HG03159 (cell line): Measurements from ENCODE around the gene LEFTY1.
"Not testable (repeated sequence)": the region's sequence is repeated elsewhere in the genome, so short reads cannot be mapped to it uniquely, and the experiment has no call there.

Experiments
- ATAC-seq: cut with Tn5 transposase; IDR thresholded peaks from one replicate; pipeline ENCODE4 v1.9.1; 2021; ENCODE audit warnings: mild to moderate bottlenecking, moderate library complexity; ENCODE audit not compliant: unreplicated experiment

The LEFTY1 gene

DNA sequence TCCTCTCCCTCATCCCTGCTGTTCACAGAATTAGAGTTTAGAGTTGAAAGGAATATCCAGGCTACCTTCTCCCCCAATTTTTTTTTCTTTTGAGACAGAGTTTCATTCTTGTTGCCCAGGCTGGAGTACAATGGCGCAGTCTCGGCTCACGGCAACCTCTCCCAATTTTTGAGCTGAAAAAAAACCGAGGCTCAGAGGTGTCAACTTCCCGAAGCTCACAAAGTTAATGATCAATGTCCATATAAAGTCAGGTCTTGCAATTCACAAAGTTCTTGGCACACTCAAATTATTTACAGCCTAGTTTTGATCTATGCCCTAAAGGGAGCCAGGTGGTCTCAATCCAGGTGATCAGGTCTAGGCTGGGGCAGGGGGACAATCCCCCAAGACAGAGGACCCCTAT, 797 bp upstream of the LEFTY1 start:
- no peak for ATAC-seq

DNA sequence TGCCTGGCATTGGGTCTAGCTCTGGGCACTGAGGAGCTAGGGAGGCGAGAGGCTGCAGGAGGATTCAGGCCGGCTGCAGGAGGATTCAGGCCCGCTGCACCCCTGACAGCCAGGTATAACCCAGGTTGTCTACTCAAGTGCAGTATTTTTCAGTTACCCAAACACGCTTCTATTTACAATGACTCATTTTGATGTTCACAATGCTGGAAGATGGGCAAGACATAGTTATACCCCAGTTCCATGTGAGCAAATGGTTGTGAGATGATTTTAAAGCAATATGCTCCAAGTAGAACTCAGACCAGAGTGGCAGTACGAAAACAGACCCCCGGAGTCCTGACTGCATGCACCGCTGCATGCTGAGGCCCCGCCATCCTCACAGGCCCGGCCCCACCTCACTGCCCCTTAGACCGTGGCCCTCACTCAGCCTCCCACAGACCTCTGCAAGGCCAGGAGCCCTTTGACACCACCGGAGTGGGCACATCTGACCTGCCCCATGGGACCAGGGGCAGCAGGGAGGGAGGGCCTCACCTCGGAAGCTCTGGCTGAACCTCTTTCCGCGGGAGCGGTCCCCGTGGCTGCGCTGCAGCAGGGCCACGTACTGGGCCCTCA, 553 bp downstream of the LEFTY1 start:
- ATAC-seq: no peak

DNA sequence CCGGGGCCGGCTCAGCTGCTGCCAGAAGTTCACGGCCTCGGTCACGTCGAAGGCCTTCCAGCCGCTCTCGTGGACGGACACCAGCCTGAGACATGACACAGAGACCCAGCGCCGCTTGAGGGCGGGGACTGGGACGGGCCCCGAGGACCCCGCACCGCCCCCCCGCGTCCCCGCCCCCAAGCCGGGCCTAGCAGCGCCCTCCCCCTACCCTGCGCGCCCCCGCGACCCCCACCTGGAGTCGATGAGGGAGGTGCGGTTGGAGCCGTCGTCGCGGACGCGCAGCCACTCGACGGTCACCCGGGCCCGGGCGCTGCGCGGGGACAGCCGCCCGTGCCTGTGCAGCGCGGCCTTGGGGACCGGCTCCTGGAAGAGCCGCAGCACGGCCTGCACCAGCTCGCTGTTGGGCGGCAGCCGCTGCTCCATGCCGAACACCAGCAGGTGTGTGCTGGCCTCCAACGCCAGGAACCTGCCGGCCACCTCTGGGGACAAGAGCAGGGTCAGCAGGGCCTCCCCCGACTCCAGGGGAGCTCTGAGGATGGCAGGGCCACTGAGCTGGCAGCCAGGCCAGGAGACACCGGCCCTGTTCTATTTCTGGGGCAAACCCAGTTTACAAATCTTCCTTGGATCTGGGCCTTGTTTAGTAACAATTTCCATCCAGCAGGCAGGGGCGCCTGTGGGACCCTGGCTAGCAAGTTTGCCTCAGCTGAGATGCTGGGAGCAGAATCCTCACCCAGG, 1.2 kb downstream of the LEFTY1 start:
- ATAC-seq: not testable (repeated sequence)

DNA sequence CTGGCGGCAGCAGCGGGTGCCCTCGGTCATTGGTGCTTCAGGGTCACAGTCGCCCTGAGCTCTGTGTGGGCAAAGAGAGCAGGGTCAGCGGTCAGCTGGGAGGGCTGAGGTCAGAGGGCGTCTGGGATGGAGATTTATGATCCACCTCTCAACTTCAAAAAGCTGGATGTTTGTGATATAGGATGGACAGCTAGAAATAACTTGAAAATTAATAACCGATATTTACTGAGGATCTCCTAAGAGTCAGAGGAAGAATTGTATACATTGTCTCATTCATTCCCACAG, 2.0 kb downstream of the LEFTY1 start:
- no peak for ATAC-seq

DNA sequence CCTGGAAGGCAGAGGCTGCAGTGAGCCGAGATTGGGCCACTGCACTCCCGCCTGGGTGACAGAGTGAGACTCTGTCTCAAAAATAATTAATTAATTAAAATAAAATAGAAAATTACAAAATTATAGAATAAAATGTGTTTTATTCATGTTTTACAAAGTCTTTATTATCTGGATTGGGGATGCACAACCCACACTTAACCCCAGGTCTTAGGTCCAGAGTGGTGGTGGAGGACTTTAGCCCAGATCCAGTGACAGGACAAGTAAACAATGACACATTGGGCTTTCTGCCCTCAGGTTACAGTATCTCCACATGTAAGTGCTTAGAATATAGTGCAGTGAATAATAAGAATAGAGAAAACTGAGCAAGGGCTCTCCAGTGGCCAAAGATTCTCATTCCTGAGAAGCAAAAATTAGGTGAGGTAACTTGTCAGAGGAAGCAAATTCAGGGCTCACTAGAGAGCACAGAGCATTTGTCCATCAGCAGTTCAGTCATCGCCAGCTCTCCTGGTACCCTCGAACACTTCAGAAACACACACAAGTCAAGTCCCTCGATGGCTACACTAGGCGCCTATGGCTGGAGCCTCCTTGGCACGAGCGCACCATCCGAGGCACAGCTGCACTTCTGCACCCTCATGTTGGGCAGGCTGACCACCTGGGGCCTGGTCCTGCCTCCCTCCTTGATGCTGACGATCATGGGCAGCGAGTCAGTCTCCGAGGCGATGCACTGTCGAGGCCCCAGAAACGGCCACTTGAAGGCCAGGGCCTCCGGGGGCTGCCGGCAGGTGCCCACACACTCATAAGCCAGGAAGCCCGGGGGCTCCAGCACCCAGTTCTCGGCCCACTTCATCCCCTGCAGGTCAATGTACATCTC, 2.6 kb downstream of the LEFTY1 start:
- ATAC-seq: no peak

DNA sequence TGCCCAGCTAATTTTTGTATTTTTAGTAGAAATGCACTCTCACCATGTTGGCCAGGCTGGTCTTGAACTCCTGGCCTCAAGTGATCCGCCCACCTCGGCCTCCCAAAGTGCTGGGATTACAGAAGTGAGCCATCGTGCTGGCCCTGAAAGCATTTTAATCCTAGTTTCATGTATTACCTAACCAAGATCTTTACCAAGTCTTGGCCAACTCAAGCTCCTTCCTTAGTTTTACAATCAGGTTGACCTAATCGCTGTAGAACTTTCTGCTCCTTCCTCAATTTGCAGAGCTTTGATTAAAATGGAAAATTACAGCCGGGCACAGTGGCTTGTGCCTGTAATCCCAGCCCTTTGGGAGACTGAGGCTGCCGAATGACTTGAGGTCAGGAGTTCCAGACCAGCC, 3.6 kb downstream of the LEFTY1 start:
- ATAC-seq: no peak

DNA sequence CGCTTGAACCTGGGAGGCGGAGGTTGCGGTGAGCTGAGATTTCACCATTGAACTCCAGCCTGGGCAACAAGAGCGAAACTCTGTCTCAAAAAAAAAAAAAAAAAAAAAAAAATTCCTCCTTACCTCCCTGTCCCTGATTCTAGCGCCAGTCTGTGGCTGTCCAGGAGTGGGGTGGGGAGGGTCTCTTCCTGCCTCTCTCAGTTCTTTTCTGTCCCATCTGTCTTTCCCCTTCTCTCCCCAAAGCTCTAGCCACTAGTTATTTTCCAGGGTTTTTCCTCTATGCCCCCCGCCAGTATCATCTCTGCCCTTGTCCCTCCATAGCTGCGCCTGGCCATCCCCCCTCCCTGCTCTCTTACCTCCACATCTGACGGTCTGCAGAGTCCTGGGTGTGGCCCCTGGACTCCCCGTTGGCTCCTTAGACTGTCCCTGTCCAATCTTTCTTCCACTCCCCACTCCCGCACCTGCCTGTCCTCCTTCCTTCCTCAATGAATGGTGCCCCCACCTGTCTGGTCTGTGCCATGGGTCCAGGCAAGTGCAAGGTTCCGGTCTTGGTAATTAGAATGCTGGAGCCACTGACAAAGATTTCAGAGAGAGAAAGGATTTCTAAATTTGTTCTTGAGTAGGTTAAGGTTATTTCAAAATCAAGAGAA, 5.2 kb downstream of the LEFTY1 start:
- no peak for ATAC-seq

DNA sequence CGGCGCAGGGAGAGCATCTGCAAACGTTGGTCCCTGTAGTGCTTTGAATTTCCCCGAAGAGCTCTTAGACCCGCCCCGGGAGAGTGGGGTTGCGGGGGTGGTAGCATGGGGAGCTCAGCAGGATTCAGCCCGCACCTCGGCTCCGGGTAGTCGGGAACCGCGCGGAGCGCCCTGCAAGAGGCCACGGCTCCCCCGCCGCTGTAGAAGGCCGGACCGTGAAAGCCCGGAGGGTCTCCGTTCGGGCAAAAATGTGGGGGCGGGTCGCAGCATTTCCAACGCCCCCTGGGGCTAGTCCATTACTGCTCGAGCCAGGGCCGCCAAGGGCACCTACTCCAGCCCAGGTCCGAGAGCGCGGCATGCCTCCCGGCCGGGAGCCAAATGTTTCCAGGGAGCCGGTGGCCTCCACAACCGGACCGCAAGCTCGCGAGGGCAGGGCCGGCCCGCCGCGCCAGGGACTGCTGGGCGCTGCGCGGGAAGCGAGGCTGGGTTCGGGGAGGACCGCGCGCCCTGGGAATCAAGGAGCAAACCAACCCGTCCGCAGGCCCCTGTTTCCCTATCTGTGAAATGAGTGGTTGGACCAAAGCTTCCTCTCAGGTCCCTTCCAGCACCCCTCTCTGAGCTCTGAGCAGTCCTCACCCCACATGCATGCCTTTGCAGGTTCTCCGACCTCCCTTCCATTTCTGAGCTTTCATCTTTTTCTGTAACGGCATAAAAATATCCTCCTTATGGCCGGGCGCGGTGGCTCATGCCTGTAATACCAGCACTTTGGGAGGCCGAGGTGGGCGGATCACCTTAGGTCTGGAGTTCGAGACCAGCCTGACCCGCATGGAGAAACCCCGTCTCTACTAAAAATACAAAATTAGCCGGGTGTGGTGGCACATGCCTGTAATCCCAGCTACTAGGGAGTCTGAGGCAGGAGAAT, 6.0 kb downstream of the LEFTY1 start:
- ATAC-seq: peak; percentile 28

DNA sequence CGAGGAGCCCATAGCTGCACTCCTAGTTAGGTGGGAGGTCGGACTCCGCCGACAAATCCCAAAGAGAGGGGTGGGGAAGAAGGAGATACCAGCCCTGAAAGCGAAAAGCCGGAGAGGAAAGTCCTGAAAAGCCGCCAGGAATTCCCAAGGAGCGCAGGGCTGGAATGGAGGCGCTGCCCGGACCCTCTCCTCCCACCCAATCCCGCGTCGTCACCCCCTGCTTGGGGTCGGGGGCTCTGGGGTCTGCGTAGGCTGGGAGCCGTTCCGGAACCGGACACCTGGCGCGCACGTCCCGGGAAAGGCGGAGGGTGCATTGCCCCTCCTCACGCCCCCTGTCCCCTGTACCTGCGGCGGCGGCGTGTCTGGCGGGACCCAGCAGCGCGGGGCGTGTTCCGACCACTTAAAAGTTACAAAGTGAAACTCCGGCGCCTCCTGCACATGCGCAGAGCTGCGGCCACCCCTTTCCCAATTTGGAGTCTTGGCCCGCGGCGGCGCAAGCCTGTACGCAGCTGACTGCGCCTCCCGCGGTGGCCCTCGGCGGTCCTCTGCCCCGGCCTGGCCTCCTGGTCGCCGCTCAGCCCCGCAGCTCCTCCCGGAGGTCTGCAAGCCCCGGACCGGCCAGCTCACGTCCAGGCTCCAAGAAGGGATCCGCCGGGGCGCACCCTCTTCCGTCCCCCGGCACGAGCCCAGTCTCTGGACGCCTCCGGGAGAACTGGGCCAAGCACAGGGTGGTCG, 6.8 kb downstream of the LEFTY1 start, which contains the start of gene TMEM63A:
TMEM63A (minus strand) TSS at position 422 of the 735 bp plus-strand sequence. CDS start 4,800 bp downstream, outside the sequence.
- ATAC-seq: peak; percentile 68

DNA sequence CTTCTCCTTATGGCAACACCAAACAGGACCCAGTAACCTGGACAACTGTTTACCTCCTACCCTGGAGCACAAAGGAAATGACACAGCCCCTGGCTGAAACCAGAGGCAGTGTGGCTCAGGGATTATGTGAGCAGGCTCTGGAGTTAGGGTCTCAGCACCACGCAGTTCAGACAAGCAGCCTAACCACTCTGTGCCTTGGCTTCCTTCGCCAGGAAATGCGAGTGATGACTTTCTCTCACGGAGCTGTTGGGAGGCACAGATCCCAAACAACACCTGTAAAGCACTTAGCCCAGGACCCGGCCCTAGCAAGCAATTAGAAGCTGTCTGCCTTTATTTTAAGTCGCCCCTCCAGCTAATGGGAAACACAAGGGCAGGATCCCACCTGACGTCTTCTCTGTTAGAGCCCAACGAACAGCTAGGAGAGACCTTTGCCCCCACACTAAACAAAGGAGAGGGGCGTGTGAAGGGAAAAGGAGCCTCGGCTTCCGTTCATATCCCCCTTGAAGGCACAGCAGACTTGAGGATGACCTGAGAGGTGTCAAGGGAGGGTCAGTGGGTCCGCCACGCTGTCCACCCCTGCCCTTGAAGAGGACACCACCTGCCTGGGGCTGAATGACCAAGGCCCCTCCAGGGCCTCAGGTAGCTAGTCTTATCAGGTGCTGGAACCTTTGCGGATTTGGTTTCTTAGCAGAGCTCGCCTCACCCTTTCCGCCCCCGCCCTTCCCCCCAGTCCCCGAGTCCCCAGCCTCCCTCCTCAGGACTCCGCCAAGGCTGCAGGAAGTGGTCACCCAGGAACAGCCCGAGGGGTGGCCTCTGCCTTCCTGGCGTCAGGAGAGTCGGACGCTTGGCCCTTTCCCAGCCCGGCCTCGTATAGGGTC, 7.6 kb downstream of the LEFTY1 start:
- peak; percentile 4 for ATAC-seq

DNA sequence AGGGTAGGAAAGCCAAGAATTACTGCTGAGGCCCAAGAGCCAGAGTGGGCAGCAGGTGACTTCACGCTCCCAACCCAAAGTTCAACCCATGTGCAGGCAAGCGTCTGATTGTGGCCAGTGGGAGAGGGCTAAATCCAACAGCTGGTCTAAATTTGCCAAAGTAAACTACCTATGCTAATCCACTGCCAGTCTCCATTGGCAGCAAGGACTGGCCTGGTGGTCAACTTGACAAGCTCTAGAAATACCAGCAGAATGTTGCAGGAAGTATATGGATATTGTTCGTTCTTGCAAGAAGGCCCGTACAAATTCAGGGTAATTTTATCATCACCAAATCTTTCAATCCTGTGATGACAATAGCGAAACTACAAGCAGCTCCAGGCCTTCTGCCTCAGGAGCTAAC, 8.3 kb downstream of the LEFTY1 start:
- no peak for ATAC-seq

DNA sequence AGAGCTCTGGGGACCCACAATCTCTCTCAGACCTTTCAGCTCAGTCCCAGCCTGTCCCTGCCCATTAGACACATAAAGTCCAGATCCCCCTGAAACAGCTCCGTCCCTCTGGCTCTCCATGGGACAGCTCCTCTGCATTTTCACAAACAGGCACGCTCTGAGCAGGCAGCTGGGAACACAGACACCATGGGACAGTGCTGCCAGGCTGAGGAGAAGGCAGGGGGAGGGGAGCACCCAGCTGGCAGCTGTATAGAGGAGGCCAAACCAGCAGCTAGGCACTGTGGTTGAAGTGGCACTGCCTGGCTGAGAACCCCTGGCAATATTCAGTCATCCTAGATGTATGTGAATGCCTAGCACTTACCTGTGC, 8.7 kb downstream of the LEFTY1 start:
- ATAC-seq: no peak

DNA sequence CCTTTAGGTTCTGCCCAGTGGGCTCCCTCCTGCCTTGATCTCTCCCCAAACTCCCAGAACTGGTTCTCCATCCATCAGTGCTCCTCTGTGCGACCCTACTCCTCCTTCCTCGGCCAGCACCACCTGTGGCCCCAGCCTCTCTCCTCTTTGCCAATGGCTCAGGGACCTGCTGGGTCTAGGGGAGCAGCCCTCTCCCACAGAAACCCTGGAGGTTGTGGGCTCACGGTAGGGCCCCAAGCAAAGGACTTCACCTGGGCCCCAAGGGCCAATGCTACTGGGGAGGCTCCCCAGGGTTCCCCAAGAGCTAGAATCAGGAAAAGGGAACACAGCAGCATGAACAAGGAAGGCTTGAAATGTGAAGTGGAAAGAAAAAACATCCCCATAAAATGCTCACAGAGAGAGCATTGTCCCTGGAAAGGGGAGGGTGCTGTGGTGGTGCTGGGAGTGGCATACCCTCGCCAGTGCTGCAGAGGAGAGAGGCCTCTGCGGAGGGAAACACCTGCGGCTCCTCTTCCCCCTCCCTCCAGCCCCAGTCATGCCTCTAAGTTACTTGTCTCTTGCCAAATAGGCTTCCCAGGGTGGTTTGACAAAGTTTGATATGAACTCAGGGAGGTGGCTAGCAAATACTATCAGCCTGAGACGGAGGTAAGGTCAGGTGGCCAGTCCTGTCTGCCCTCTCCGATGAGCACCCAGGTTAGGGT, 9.3 kb downstream of the LEFTY1 start:
- no peak for ATAC-seq

DNA sequence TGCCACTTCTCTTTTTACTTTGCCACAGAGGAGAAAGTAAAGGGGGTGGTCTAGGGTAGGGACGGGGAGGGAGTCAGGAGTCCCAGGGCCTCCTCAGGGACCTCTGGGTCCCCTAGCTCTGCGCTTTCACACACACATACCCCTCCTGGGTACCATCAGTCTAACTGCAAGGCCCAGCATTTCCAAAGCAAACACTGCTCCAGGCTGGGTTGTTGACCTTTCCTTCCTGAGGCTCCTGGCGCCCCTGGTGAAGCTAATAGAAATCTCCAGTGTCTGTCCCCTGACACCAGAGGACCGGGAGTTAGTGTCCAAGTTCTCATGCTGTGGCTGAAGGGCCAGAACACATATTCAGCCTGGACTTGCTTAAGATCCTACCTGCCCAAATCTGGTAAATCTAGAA, 10.7 kb downstream of the LEFTY1 start:
- no peak for ATAC-seq

DNA sequence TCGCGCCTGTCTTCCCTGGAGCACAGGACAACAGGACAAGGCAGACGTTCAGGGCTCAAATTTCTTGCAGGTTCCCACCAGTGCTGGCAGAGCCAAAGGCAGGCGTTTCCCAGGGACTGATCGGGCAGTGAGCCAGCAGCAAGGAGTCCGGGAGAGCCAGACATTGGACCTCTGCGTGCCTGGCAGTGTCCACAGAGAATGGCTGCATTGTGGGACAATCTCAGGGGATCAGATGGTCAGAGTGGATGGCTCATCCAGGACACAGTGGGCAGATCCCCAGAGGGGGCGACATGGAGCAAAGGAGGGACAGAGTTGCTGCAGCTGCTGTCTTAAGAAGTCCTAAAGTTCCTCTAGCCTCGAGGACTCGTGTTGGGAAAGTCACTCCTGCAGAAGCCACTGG, 11.4 kb downstream of the LEFTY1 start:
- no peak for ATAC-seq

DNA sequence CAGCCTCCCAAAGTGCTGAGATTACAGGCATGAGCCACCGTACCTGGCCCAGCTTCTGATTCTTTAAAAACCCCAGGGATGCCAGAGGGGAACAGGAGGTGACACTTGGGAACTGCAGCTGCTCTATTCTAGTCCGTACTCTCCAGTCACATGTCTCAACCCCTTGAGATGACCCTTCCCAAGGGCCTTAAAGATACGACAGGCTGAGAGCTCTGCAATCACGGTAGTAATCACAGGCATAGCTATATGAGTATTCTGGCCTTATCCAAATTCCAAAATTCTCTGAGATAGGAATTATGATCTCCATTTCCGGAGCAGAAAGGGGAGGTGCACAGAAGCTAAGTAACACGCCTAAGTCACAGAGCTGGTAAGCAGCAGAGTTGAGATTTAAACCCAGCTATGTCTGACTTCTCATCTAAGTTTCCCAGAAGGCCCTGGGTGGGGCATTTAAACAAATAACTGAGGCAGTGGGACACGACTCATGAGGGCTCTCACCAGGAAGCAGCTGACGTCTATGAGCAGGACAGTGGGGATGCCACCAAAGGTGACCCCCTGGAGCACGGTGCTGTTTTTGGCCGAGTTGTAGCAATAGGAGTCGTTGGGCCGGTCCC, 11.9 kb downstream of the LEFTY1 start:
- no peak for ATAC-seq

DNA sequence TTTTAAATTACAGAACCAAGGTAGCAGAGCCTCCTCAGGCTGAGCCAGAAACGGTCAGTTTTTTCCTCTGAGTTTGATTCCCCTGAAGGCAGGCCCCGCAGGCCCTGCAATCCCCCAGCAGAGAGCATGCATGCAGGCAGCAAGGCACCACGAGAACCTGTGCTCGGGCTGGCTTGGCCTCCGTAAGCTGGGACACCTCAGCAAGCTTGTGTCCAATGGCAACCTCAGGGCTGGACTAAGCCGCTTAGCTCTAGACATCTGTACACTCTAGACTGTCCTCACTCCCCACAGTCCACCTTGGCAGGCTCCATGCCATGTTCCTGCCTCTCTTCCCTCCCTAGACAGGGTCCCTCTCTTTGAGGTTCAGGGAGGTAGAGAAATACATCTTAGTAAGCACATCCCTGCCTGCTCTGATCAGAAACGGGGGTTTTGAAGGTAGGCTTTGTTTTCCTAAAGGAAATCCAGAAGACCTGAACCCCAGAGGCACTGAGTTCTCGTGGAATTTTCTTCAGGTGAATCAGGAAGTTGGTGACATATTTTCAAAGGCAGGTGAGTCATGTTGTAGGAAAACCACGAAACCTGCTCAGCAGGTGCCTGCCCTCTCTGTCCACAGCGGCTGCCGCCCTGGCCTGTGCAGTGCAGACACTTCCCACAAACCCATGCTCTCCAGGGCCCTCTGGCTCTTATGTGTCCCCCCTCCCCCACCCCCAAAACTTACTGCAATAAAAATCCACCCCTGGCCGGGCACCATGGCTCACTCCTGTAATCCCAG, 13.7 kb downstream of the LEFTY1 start:
- no peak for ATAC-seq
